PC-3 (cell line): ENCODE measurements around the gene ALS2CL.

Source experiments
- CTCF ChIP-seq: fragments of 300-600 bp; sonication (generic); conservative IDR thresholded peaks from 2 replicates; pipeline ENCODE4 v1.5.1; 2017; ENCODE audit warnings: antibody characterized with exemption, low read depth, mild to moderate bottlenecking, low read length
- EZH2 ChIP-seq: fragments of 300-600 bp; sonication (generic); IDR thresholded peaks from one replicate; pipeline ENCODE4 v1.6.1; 2017; ENCODE audit warnings: antibody characterized with exemption, mild to moderate bottlenecking, low read length; ENCODE audit not compliant: unreplicated experiment
- EZH2phosphoT487 ChIP-seq: fragments of 300-600 bp; sonication (generic); IDR thresholded peaks from 2 replicates; pipeline ENCODE4 v1.6.1; 2018; ENCODE audit warnings: mild to moderate bottlenecking, antibody characterized with exemption, low read length, borderline replicate concordance

- TF ChIP-seq CTCF, result no peak
- no peak for TF ChIP-seq EZH2
- TF ChIP-seq EZH2phosphoT487, result no peak
Observed at GRCh38 chr3:46737329-46737731, 43.9 kb upstream of the ALS2CL start.
